Measurements from ENCODE around the gene PLAAT5.
"Not testable (repeated sequence)": the region's sequence is repeated elsewhere in the genome, so short reads cannot be mapped to it uniquely, and the experiment has no call there.

Gene PLAAT5

DNA sequence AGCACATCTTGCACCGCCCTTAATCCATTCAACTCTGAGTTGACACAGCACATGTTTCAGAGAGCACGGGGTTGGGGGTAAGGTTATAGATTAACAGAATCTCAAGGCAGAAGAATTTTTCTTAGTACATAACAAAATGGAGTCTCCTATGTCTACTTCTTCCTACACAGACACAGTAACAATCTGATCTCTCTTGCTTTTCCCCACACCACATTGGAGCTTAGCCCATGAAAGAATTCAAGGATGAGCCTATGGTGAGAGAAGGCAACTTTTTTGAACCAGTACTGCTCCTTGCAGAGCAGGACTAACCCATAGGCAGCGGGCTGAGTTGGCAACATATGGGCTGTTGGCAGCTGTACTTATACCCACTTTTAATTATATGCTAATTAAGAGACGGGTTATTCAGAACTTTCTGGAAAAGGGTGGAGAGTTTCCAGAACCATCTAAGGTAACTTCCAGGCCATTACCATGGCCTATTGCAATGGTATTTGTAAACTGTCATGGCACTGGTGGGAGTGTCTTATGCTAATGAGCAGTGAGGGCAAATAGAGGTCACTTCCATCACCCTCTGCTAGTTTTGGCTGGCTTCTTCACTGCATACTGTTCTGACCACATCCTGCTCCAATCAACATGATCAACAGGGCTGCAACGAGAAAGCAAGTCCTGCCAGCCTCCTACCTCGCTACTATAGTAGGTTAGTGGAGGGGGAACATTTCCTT is 40.3 kb upstream of the PLAAT5 start:
- peak; percentile 93 for TF ChIP-seq POU2F2 (IDR thresholded peaks at IDR 0.05; ENCODE audit: low read depth, low read length)
- DNase-seq (ENCODE audit: insufficient read length, low spot score): not testable (repeated sequence)
- FAIRE-seq: peak; percentile 97

DNA sequence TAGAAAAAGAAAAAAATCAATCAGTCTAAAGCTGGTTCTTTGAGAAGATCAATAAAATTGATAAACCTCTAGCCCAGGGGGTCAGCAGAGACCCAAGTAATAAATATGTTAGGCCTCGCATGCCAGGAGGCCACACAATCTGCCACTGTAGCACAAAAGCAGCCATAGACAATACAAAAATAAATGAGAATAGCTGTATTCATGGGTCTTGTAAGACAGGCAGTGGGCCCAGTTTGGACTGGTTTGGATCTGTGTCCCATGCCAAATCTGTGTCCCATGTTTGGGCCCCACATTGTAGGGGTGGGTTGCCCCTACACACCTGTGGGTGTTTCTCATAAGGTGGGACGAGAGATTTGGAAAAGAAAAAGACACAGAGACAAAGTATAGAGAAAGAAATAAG is 39.1 kb upstream of the PLAAT5 start:
- FAIRE-seq: no peak
- no peak for DNase-seq (ENCODE audit: insufficient read length, low spot score)
- TF ChIP-seq SPI1 (IDR thresholded peaks at IDR 0.05; ENCODE audit: low read depth, low read length): no peak
- TF ChIP-seq PAX5 (IDR thresholded peaks at IDR 0.05; ENCODE audit: insufficient read depth, low read length, severe bottlenecking): no peak
- no peak for TF ChIP-seq POLR2AphosphoS5 (IDR thresholded peaks at IDR 0.05; ENCODE audit: low read depth, low read length)
- TF ChIP-seq POU2F2 (IDR thresholded peaks at IDR 0.05; ENCODE audit: low read depth, low read length): no peak
- TF ChIP-seq TAF1 (IDR thresholded peaks at IDR 0.05; ENCODE audit: low read depth, low read length): no peak
- no peak for TF ChIP-seq POLR2A (IDR thresholded peaks at IDR 0.05; ENCODE audit: low read depth, low read length)

DNA sequence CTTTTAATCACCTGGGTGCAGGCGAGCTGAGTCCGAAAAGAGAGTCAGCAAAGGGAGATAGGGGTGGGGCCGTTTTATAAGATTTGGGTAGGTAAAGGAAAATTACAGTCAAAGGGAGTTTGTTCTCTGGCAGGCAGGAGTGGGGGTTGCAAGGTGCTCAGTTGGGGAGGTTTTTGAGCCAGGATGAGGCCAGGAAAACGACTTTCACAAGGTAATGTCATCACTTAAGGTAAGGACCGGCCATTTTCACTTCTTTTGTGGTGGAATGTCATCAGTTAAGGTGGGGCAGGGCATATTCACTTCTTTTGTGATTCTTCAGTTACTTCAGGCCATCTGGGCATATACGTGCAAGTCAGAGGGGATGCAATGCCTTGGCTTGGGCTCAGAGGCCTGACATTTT is 38.4 kb upstream of the PLAAT5 start:
- DNase-seq (ENCODE audit: insufficient read length, low spot score); FAIRE-seq: not testable (repeated sequence)

DNA sequence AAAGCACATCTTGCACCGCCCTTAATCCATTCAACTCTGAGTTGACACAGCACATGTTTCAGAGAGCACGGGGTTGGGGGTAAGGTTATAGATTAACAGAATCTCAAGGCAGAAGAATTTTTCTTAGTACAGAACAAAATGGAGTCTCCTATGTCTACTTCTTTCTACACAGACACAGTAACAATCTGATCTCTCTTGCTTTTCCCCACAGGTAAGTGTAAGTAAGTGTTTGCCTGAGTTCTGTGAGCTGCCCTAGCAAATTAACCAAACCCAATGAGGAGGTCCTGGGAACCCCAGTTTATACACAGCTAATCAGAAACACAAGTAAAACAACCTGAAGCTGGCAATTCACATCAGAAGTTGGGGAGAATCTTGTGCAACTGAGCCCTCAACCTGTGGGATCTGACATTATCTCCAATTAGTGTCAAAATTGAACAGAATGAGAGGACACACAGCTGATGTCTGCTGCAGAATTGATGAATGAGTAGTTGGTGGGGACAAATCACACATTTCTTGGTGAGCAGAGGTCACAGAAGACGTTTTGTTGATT is 37.8 kb upstream of the PLAAT5 start:
- FAIRE-seq; DNase-seq (ENCODE audit: insufficient read length, low spot score): not testable (repeated sequence)

DNA sequence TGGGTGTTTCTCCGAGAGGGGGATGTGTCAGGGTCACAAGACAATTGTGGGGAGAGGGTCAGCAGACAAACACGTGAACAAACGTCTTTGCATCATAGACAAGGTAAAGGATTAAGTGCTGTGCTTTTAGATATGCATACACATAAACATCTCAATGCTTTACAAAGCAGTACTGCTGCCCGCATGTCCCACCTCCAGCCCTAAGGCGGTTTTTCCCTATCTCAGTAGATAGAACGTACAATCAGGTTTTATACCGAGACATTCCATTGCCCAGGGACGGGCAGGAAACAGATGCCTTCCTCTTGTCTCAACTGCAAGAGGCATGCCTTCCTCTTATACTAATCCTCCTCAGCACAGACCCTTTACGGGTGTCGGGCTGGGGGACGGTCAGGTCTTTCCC is 37.2 kb upstream of the PLAAT5 start:
- DNase-seq (ENCODE audit: insufficient read length, low spot score); FAIRE-seq: not testable (repeated sequence)

DNA sequence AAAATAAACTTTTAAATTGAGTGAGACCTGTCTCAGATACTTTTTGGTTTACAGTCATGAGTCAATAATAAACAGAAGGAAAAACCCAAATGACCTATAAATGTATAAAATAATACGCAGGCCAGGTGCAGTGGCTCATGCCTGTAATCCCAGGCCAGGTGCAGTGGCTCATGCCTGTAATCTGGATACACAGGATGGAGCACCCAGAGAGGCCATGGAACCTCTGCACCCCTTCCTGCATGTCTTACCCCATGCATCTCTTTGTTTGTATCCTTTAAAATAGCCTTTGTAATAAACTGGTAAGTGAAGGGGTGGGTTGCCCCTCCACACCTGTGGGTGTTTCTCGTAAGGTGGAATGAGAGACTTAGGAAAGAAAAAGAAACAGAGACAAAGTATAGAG is 36.7 kb upstream of the PLAAT5 start:
- TF ChIP-seq SPI1 (IDR thresholded peaks at IDR 0.05; ENCODE audit: low read depth, low read length) (no peak), TAF1 (IDR thresholded peaks at IDR 0.05; ENCODE audit: low read depth, low read length) (no peak), PAX5 (IDR thresholded peaks at IDR 0.05; ENCODE audit: insufficient read depth, low read length, severe bottlenecking) (no peak), POU2F2 (IDR thresholded peaks at IDR 0.05; ENCODE audit: low read depth, low read length) (no peak), POLR2AphosphoS5 (IDR thresholded peaks at IDR 0.05; ENCODE audit: low read depth, low read length) (no peak), POLR2A (IDR thresholded peaks at IDR 0.05; ENCODE audit: low read depth, low read length) (no peak)
- FAIRE-seq (no peak), DNase-seq (ENCODE audit: insufficient read length, low spot score) (no peak)

DNA sequence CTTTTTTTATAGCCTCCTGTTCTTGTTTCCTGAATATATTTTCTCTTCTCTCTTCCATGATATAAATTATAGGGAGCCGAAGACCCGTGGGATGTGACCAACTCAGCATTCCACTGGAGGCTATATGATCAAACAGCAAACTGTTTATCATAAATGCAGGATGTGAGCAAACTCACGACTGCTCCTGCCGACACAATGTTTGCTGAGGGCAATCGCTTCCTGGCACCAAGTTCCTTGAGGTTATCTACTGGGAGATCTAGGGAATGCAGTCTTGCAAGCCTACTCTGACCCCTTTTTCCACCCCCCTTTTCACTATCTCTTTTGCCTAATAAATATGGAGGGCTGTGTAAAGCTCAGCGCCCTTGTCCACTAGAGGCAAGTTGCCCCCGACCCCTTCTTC is 32.2 kb upstream of the PLAAT5 start:
- TF ChIP-seq POU2F2 (IDR thresholded peaks at IDR 0.05; ENCODE audit: low read depth, low read length): no peak
- no peak for TF ChIP-seq PAX5 (IDR thresholded peaks at IDR 0.05; ENCODE audit: insufficient read depth, low read length, severe bottlenecking)
- TF ChIP-seq TAF1 (IDR thresholded peaks at IDR 0.05; ENCODE audit: low read depth, low read length): no peak
- TF ChIP-seq POLR2AphosphoS5 (IDR thresholded peaks at IDR 0.05; ENCODE audit: low read depth, low read length): no peak
- TF ChIP-seq SPI1 (IDR thresholded peaks at IDR 0.05; ENCODE audit: low read depth, low read length): no peak
- no peak for TF ChIP-seq POLR2A (IDR thresholded peaks at IDR 0.05; ENCODE audit: low read depth, low read length)
- DNase-seq (ENCODE audit: insufficient read length, low spot score) (no peak), FAIRE-seq (no peak)

DNA sequence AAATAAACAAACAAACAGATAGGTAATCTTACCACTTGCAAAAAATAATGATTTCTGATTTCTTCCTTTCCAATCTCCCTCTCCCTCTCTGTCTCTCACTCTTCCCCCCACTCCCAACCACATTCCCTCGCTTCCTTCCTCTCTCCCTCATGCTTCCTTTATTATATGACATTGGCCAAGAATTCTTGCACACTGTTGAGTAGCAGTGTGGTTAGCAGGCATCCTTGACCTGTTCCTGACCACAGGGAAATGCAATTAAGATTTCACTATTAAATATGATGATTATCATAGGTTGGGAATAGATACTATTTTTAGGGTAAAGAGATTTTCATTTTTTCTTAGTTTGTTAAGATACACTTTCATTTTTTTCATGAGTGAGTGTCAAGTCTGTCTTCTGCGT is 30.9 kb upstream of the PLAAT5 start:
- DNase-seq (ENCODE audit: insufficient read length, low spot score): no peak
- no peak for FAIRE-seq
- TF ChIP-seq POLR2AphosphoS5 (IDR thresholded peaks at IDR 0.05; ENCODE audit: low read depth, low read length) (no peak), POLR2A (IDR thresholded peaks at IDR 0.05; ENCODE audit: low read depth, low read length) (no peak), SPI1 (IDR thresholded peaks at IDR 0.05; ENCODE audit: low read depth, low read length) (no peak), TAF1 (IDR thresholded peaks at IDR 0.05; ENCODE audit: low read depth, low read length) (no peak)

DNA sequence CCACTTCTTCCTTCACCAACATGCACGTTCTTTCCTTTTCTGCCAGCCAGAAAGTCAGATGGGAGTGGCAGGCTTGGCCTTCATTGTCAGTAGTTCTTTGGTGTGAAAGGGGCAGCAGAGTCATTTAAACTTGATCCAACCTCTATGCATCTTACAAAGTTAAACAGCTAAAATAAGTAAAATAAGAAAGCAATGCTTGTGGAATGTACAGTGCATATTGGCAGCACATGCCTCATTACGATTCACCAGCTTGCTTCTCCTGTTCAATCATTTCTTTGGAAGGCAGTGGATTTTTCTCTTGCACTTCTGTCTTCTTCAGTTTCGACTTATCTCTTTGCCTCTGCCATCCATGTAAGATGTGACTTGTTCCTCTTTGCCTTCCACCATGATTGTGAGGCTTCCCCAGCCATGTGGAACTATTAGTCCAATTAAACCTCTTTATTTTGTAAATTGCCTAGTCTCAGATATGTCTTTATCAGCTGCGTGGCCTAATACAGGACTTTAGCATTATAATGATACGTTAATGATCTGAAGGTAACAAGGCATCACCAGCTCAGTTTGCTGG is 29.7 kb upstream of the PLAAT5 start:
- DNase-seq (ENCODE audit: insufficient read length, low spot score) (no peak), FAIRE-seq (no peak)
- TF ChIP-seq POLR2AphosphoS5 (IDR thresholded peaks at IDR 0.05; ENCODE audit: low read depth, low read length) (no peak), SPI1 (IDR thresholded peaks at IDR 0.05; ENCODE audit: low read depth, low read length) (no peak), POLR2A (IDR thresholded peaks at IDR 0.05; ENCODE audit: low read depth, low read length) (no peak), TAF1 (IDR thresholded peaks at IDR 0.05; ENCODE audit: low read depth, low read length) (no peak), PAX5 (IDR thresholded peaks at IDR 0.05; ENCODE audit: insufficient read depth, low read length, severe bottlenecking) (no peak), POU2F2 (IDR thresholded peaks at IDR 0.05; ENCODE audit: low read depth, low read length) (no peak)

DNA sequence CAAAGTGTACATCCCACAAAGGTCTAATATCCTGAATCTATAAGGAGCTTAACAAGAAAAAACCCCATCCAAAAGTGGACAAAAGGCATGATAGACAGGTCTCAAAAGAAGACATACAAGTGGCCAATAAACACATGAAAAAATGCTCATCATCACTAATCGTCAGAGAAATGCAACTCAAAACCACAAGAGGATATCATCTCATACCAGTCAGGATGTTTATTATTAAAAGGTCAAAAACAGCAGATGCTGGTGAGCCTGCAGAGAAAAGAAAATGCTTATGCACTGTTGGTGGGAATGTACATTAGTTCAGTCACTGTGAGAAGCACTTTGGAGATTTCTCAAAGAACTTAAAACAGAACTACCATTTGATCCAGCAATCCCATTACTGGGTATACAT is 27.6 kb upstream of the PLAAT5 start:
- no peak for DNase-seq (ENCODE audit: insufficient read length, low spot score)
- no peak for TF ChIP-seq POLR2AphosphoS5 (IDR thresholded peaks at IDR 0.05; ENCODE audit: low read depth, low read length)
- no peak for TF ChIP-seq POLR2A (IDR thresholded peaks at IDR 0.05; ENCODE audit: low read depth, low read length)
- no peak for TF ChIP-seq PAX5 (IDR thresholded peaks at IDR 0.05; ENCODE audit: insufficient read depth, low read length, severe bottlenecking)
- TF ChIP-seq TAF1 (IDR thresholded peaks at IDR 0.05; ENCODE audit: low read depth, low read length): no peak
- TF ChIP-seq POU2F2 (IDR thresholded peaks at IDR 0.05; ENCODE audit: low read depth, low read length): no peak
- TF ChIP-seq SPI1 (IDR thresholded peaks at IDR 0.05; ENCODE audit: low read depth, low read length): no peak
- FAIRE-seq: no peak

DNA sequence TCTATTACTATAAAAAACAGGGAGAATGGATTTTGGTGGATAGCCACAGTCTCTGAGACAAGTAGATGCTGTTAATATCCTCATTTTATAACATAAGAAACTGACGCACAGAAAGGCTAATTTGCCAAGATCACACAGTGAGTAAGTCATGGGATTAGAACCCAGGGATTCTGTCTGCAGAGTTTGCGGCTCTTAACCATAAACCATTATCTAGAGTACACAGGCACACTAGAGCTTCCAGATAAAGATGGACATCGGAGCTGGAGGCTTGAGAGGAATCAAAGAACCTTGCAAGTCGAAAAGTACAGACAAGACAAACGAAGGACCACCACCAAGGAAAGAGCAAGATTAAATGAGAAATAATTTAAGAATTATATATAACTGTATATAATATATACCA is 26.2 kb upstream of the PLAAT5 start:
- TF ChIP-seq SPI1 (IDR thresholded peaks at IDR 0.05; ENCODE audit: low read depth, low read length) (no peak), POLR2AphosphoS5 (IDR thresholded peaks at IDR 0.05; ENCODE audit: low read depth, low read length) (no peak), TAF1 (IDR thresholded peaks at IDR 0.05; ENCODE audit: low read depth, low read length) (no peak), PAX5 (IDR thresholded peaks at IDR 0.05; ENCODE audit: insufficient read depth, low read length, severe bottlenecking) (no peak), POU2F2 (IDR thresholded peaks at IDR 0.05; ENCODE audit: low read depth, low read length) (no peak)
- no peak for DNase-seq (ENCODE audit: insufficient read length, low spot score)
- no peak for FAIRE-seq
